A549 (cell line): ENCODE data around the gene PIAS2.

Experiments
- CBX8 ChIP-seq: fragments of 200-600 bp; sonication (generic); IDR thresholded peaks from 2 replicates; pipeline ENCODE4 v1.6.1; 2016
- CTCF ChIP-seq: fragments of >200 bp; sonication (Bioruptor Twin); formaldehyde crosslinking; IDR thresholded peaks from 3 replicates; pipeline ENCODE4 v1.5.1; 2016
- EP300 ChIP-seq, 2 experiments: fragments of >200 bp; sonication (Bioruptor Twin); formaldehyde crosslinking; IDR thresholded peaks; 2 replicates in 1 of 2; 3 replicates in 1 of 2; pipeline ENCODE4 v1.6.1; 2016 to 2017
- MAX ChIP-seq: IDR thresholded peaks from 2 replicates; pipeline ENCODE4 v1.6.1; 2012
- NPAS2 ChIP-seq: fragments of 250-450 bp; sonication (Bioruptor Pico); IDR thresholded peaks from 2 replicates; pipeline ENCODE4 v1.8.0; 2022; ENCODE audit warnings: mild to moderate bottlenecking, moderate library complexity, borderline replicate concordance
- NR3C1 ChIP-seq: fragments of >200 bp; sonication (Bioruptor Twin); formaldehyde crosslinking; IDR thresholded peaks from 3 replicates; pipeline ENCODE4 v1.6.1; 2017
- POLR2A ChIP-seq: IDR thresholded peaks from 2 replicates; pipeline ENCODE4 v1.6.1; 2012; ENCODE audit warnings: mild to moderate bottlenecking, low read length
- RAD21 ChIP-seq, 2 experiments: fragments of >200 bp in 1 of 2; sonication (Bioruptor Twin) in 1 of 2; formaldehyde crosslinking in 1 of 2; IDR thresholded peaks in 1 of 2; conservative IDR thresholded peaks in 1 of 2; 2 replicates in 1 of 2; 3 replicates in 1 of 2; pipeline ENCODE4 v1.6.1; 2012 to 2018; ENCODE audit warnings: inconsistent platforms in 1 of 2
- TF ChIP-seq, protein P1 (sequence below): fragments of 200-600 bp; sonication (generic); IDR thresholded peaks from 2 replicates; pipeline ENCODE4 v1.6.1; 2016; ENCODE audit warnings: antibody characterized with exemption, mild to moderate bottlenecking, moderate library complexity

GRCh38 chr18:46893360-46893759 is 23.9 kb downstream of the PIAS2 start:
- no peak for TF ChIP-seq RAD21 (conservative IDR thresholded peaks at IDR 0.05 in 1 of 2, IDR thresholded peaks at IDR 0.05 in 1 of 2)
- TF ChIP-seq NPAS2 (CRISPR knock-in tag), result no peak
- no peak for TF ChIP-seq CTCF
- TF ChIP-seq EP300 (IDR thresholded peaks at IDR 0.05), result no peak
- TF ChIP-seq MAX, result no peak
- no peak for TF ChIP-seq POLR2A
- TF ChIP-seq CBX8, result no peak
- TF ChIP-seq NR3C1, result no peak
- TF ChIP-seq, protein P1, sequence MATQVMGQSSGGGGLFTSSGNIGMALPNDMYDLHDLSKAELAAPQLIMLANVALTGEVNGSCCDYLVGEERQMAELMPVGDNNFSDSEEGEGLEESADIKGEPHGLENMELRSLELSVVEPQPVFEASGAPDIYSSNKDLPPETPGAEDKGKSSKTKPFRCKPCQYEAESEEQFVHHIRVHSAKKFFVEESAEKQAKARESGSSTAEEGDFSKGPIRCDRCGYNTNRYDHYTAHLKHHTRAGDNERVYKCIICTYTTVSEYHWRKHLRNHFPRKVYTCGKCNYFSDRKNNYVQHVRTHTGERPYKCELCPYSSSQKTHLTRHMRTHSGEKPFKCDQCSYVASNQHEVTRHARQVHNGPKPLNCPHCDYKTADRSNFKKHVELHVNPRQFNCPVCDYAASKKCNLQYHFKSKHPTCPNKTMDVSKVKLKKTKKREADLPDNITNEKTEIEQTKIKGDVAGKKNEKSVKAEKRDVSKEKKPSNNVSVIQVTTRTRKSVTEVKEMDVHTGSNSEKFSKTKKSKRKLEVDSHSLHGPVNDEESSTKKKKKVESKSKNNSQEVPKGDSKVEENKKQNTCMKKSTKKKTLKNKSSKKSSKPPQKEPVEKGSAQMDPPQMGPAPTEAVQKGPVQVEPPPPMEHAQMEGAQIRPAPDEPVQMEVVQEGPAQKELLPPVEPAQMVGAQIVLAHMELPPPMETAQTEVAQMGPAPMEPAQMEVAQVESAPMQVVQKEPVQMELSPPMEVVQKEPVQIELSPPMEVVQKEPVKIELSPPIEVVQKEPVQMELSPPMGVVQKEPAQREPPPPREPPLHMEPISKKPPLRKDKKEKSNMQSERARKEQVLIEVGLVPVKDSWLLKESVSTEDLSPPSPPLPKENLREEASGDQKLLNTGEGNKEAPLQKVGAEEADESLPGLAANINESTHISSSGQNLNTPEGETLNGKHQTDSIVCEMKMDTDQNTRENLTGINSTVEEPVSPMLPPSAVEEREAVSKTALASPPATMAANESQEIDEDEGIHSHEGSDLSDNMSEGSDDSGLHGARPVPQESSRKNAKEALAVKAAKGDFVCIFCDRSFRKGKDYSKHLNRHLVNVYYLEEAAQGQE, result no peak
